OCI-LY3 (cell line): Measurements from ENCODE around the gene CTTN.

Source experiments
- H2AFZ ChIP-seq: fragments of 200-600, 300-600 bp; shearing (Covaris generic); 2 replicates; pipeline ENCODE4 v1.6.0; 2014; ENCODE audit warnings: antibody characterized with exemption, low read depth, low read length
- H3K27ac ChIP-seq: fragments of 200-600, 300-600 bp; sonication (generic); 2 replicates; pipeline ENCODE4 v1.5.1; 2014; ENCODE audit warnings: mild to moderate bottlenecking, low read length, moderate library complexity, mixed read lengths
- H3K27me3 ChIP-seq: fragments of 200-600, 300-600 bp; sonication (generic); 2 replicates; pipeline ENCODE4 v1.6.1; 2014; ENCODE audit warnings: low read depth, low read length, mixed read lengths
- H3K36me3 ChIP-seq: fragments of 200-600, 300-600 bp; sonication (generic); replicated peaks from 2 replicates; pipeline ENCODE3; 2014; ENCODE audit warnings: low read depth, low read length, mixed read lengths
- H3K4me1 ChIP-seq: fragments of 300-600, 200-600 bp; sonication (generic); 2 replicates; pipeline ENCODE4 v1.6.1; 2014; ENCODE audit warnings: low read length, mixed read lengths
- H3K4me2 ChIP-seq: fragments of 200-600, 300-600 bp; sonication (generic); 2 replicates; pipeline ENCODE4 v1.6.1; 2014; ENCODE audit warnings: low read length, mixed read lengths
- H3K4me3 ChIP-seq: fragments of 300-600, 200-600 bp; sonication (generic); 2 replicates; pipeline ENCODE4 v1.5.1; 2014; ENCODE audit warnings: antibody characterized with exemption, mild to moderate bottlenecking, low read length, moderate library complexity
- H3K79me2 ChIP-seq: fragments of 300-600, 200-600 bp; shearing (Covaris generic); 2 replicates; pipeline ENCODE4 v1.6.1; 2014; ENCODE audit warnings: mild to moderate bottlenecking, low read length, mixed read lengths
- H3K9ac ChIP-seq: fragments of 300-600, 200-600 bp; shearing (Covaris generic); 2 replicates; pipeline ENCODE4 v1.6.0; 2014; ENCODE audit warnings: mild to moderate bottlenecking, low read length, moderate library complexity
- H3K9me3 ChIP-seq: fragments of 200-600, 300-600 bp; shearing (Covaris generic); 2 replicates; pipeline ENCODE4 v1.6.1; 2014; ENCODE audit warnings: low read length, mixed read lengths; ENCODE audit not compliant: insufficient read depth
- H4K20me1 ChIP-seq: fragments of 200-600, 300-600 bp; sonication (generic); 2 replicates; pipeline ENCODE4 v1.6.1; 2016; ENCODE audit warnings: low read length, mixed read lengths; ENCODE audit not compliant: insufficient read depth
- CTCF ChIP-seq: fragments of 200-600, 300-600 bp; sonication (generic); IDR thresholded peaks from 2 replicates; pipeline ENCODE4 v1.5.1; 2014; ENCODE audit warnings: antibody characterized with exemption, low read length, low read depth
- EZH2phosphoT487 ChIP-seq: fragments of 200-600 bp; shearing (Covaris generic); IDR thresholded peaks from 2 replicates; pipeline ENCODE4 v1.6.1; 2018; ENCODE audit warnings: antibody characterized with exemption, mixed run types, low read depth

CTTN gene

GRCh38 chr11:70400643-70401042 lies 2.3 kb downstream of the CTTN start:
- Histone ChIP-seq H3K4me1 (peaks cover 13% of the 10 kb centered on the region), H3K27me3 (peaks cover 9% of the 10 kb centered on the region; the same call in 1 of the 2 replicates), H3K4me2 (no peak overlapping the region), H2AFZ (no peak overlapping the region), H3K9me3 (no peaks in the 10 kb centered on the region), H4K20me1 (peaks cover 42% of the 10 kb centered on the region), H3K27ac (no peak overlapping the region), H3K9ac (no peak overlapping the region), H3K79me2 (peaks cover 34% of the 10 kb centered on the region), H3K36me3 (peaks cover 25% of the 10 kb centered on the region), H3K4me3 (no peak overlapping the region)
- TF ChIP-seq EZH2phosphoT487 (no peak), CTCF (no peak)

GRCh38 chr11:70402016-70402415 lies 3.7 kb downstream of the CTTN start:
- Histone ChIP-seq H3K79me2 (peaks cover 32% of the 10 kb centered on the region), H3K4me3 (no peak overlapping the region)
- TF ChIP-seq EZH2phosphoT487: no peak
- TF ChIP-seq CTCF: no peak

GRCh38 chr11:70402685-70403084 lies 4.4 kb downstream of the CTTN start:
- H3K36me3 ChIP-seq: peaks cover 30% of the 10 kb centered on the region
- H3K4me3 ChIP-seq: no peak overlapping the region
- peaks cover 27% of the 10 kb centered on the region for H3K79me2 ChIP-seq
- no peak overlapping the region for H3K9ac ChIP-seq
- no peaks in the 10 kb centered on the region for H3K9me3 ChIP-seq
- H3K27ac ChIP-seq: no peak overlapping the region
- no peak overlapping the region for H3K4me2 ChIP-seq
- H4K20me1 ChIP-seq: peaks cover 40% of the 10 kb centered on the region
- no peak for TF ChIP-seq EZH2phosphoT487
- no peak for TF ChIP-seq CTCF
- no peak overlapping the region for H2AFZ ChIP-seq
- peaks cover 9% of the 10 kb centered on the region; the same call in 1 of the 2 replicates for H3K27me3 ChIP-seq
- peaks cover 7% of the 10 kb centered on the region for H3K4me1 ChIP-seq

More at GRCh38 chr11:70402016-70402415, 3.7 kb downstream of the CTTN start:
- no peak overlapping the region for H3K4me2 ChIP-seq
- H3K27ac ChIP-seq: no peak overlapping the region
- no peak overlapping the region for H3K9ac ChIP-seq
- no peaks in the 10 kb centered on the region for H3K9me3 ChIP-seq
- peaks cover 26% of the 10 kb centered on the region for H3K36me3 ChIP-seq
- H3K4me1 ChIP-seq: peaks cover 11% of the 10 kb centered on the region
- H3K27me3 ChIP-seq: peaks cover 9% of the 10 kb centered on the region; the same call in 1 of the 2 replicates
- H4K20me1 ChIP-seq: peaks cover 40% of the 10 kb centered on the region
- H2AFZ ChIP-seq: no peak overlapping the region

GRCh38 chr11:70404244-70404643 lies 5.9 kb downstream of the CTTN start:
- H3K79me2 ChIP-seq: peaks cover 24% of the 10 kb centered on the region
- H3K9me3 ChIP-seq: no peaks in the 10 kb centered on the region
- no peak overlapping the region for H3K4me2 ChIP-seq
- H3K9ac ChIP-seq: no peak overlapping the region
- peaks cover 4% of the 10 kb centered on the region for H3K4me1 ChIP-seq
- no peak overlapping the region for H2AFZ ChIP-seq
- peaks cover 40% of the 10 kb centered on the region for H4K20me1 ChIP-seq
- H3K27me3 ChIP-seq: peaks cover 6% of the 10 kb centered on the region; the same call in 1 of the 2 replicates
- H3K36me3 ChIP-seq: peaks cover 36% of the 10 kb centered on the region
- H3K27ac ChIP-seq: no peak overlapping the region
- TF ChIP-seq EZH2phosphoT487: no peak
- no peak for TF ChIP-seq CTCF
- no peak overlapping the region for H3K4me3 ChIP-seq
